Measurements from ENCODE around the gene BDH2. TPM values are rescaled to one million over a fixed set of nuclear protein-coding genes. Genes with fewer than 3 reads are reported as not detected.

BDH2 gene
- total and polyA plus RNA-seq, 2 of the 8 experiments (the other 6 are each of a cell fraction or from before 2014, with no cell fraction given), result 46.0 to 46.2 TPM

DNA sequence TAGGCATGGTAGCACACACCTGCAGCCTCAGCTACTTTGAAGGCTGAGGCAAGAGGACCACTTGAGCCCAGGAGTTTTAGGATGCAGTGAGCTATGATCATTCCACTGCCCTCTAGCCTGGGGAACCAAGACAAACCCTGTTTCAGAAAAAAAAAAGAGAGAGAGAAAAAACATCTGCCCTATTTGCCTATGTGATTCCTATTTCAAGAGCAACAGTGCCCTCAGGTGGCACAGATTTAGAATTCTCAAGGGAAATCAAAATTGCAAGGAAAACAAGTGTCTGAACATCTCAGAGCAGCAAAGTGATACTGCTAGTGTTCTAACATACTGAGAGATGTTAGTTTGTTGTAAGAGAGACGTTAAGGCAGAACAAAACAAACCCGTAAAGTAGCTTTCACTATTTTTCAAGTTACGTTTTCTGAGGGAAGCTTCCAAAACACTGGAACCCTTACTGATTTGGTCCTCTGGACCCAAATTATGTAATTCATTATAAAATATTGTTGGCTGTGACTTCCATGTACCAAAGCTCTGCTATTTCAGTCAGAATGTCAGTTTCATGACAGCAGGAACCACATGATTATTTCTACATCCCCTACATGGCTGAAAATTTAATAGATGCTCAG is 7.9 kb downstream of the BDH2 start (continued):
- TF ChIP-seq YY1 (IDR thresholded peaks at IDR 0.05; ENCODE audit: low read depth, low read length), result no peak
- no peak for TF ChIP-seq POU5F1 (IDR thresholded peaks at IDR 0.05; ENCODE audit: low read depth, low read length)
- TF ChIP-seq KDM1A (IDR thresholded peaks at IDR 0.05; ENCODE audit: borderline replicate concordance, low read length), result no peak
- TF ChIP-seq SRF (IDR thresholded peaks at IDR 0.05; ENCODE audit: low read depth, low read length), result no peak
